GM06990 (cell line): Measurements from ENCODE around the gene RUNX3.

Experiments
- DNase-seq: peaks from one replicate; pipeline ENCODE4 v3.0.0-alpha.2; 2011; ENCODE audit not compliant: insufficient read length; ENCODE audit errors: extremely low read depth
- H3K27me3 ChIP-seq: replicated peaks from 2 replicates; pipeline ENCODE4 v1.6.0; 2011; ENCODE audit warnings: low read length; ENCODE audit not compliant: control insufficient read depth, insufficient read depth
- H3K36me3 ChIP-seq: 2 replicates; pipeline ENCODE4 v1.5.1; 2011; ENCODE audit warnings: low read length; ENCODE audit not compliant: control insufficient read depth, insufficient read depth
- H3K4me3 ChIP-seq: replicated peaks from 2 replicates; pipeline ENCODE4 v1.5.1; 2011; ENCODE audit warnings: low read depth, mild to moderate bottlenecking, control low read depth, low read length
- TF ChIP-seq, protein P1 (sequence below): IDR thresholded peaks from 2 replicates; pipeline ENCODE4 v1.5.1; 2011; ENCODE audit warnings: low read length, control low read depth, mild to moderate bottlenecking, inconsistent platforms; ENCODE audit not compliant: insufficient read depth, poor library complexity, severe bottlenecking

Gene RUNX3

DNA sequence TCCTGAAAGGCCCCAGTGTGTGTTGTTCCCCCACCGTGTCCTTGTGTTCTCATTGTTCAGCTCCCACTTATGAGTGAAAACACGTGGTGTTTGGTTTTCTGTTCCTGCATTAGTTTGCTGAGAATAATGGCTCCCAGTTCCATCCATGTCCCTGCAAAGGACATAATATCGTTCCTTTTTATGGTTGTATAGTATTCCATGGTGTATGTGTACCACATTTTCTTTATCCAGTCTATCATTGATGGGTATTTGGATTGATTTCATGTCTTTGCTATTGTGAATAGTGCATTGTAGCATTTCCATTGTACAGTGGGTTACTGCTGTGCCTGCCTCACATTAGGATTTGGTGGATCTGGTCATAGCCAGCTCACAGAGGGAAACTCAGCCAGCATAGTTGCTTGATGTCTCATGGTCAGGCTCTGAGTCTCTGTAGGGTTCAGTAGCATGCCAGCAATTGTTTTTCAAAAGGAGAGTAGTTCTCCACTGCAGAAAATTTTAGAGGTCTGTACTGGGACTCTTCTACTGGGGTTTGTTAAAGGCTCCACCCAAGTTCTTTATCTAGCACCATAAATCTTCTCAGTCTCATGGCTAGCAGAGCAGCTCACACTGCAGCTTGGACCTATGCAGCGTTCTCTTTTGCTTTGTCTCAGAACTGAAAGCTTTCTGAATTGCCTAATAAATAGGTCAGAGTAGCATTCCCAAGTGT is 41.0 kb downstream of the RUNX3 start:
- Histone ChIP-seq H3K36me3 (no peaks in the 10 kb centered on the region), H3K27me3 (no peaks in the 10 kb centered on the region), H3K4me3 (no peak overlapping the region)
- DNase-seq, result no peak
- TF ChIP-seq, protein P1, sequence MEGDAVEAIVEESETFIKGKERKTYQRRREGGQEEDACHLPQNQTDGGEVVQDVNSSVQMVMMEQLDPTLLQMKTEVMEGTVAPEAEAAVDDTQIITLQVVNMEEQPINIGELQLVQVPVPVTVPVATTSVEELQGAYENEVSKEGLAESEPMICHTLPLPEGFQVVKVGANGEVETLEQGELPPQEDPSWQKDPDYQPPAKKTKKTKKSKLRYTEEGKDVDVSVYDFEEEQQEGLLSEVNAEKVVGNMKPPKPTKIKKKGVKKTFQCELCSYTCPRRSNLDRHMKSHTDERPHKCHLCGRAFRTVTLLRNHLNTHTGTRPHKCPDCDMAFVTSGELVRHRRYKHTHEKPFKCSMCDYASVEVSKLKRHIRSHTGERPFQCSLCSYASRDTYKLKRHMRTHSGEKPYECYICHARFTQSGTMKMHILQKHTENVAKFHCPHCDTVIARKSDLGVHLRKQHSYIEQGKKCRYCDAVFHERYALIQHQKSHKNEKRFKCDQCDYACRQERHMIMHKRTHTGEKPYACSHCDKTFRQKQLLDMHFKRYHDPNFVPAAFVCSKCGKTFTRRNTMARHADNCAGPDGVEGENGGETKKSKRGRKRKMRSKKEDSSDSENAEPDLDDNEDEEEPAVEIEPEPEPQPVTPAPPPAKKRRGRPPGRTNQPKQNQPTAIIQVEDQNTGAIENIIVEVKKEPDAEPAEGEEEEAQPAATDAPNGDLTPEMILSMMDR, result no peak

DNA sequence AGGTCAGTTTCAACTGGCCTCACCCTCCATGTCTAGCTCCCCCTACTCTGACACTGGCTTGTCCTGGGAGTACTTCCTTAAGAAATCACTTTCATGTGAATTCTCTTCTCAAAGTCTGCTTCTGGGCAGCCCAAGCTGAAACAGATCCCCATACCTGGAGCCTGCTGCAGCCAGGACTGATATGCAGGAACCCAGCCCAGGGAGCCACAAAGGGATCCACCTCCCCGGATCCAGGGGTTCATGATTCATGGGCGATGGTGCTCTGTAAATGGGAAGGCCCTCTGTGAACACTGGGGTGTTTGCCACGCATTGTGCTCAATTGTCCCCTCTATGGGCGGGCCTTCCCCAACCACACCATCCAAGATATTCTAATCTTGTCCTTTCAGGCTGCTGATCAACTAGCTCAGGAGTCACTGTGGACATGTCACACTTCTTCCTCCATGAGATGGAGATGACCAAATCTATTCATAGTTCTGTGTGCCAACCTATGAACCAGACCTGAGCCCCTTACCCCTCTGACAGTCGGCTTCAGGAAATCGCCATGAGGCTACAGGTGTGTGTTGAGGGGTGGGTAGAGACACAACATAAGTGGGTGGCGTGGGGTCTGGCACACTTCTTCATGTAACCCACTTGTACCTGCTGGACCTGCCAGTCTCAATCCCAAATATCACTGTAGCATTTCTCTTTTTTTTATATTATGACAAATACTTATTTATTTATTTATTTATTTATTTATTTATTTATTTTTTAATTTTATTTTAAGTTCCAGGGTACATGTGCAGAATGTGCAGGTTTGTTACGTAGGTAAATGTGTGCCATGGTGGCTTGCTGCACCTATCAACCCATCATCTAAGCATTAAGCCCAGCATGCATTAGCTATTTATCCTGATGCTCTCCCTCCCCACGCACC is 41.8 kb downstream of the RUNX3 start:
- DNase-seq, result no peak
- Histone ChIP-seq H3K4me3 (no peak overlapping the region), H3K27me3 (no peaks in the 10 kb centered on the region), H3K36me3 (no peaks in the 10 kb centered on the region)
- TF ChIP-seq, protein P1, result no peak

DNA sequence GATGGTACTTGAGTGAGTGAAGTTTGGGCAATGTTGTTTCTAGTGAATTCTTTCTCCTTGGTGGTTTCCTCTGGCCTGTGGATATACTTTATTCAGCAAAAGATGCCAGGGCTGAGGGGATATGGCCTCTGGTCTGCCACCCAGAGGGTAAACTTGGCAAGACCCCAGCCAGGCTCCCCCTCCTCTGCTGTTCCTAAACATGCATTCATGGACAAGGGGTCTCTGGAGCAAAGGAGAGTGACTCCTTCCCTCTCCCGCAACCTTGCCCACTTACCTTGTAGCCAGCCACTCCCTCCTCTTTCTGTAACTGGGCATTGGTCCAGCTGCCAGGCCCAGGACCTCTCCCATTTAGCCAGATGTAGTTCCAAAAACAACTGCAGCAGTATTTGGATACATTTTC is 43.8 kb downstream of the RUNX3 start:
- Histone ChIP-seq H3K4me3 (no peak overlapping the region), H3K36me3 (no peaks in the 10 kb centered on the region), H3K27me3 (no peaks in the 10 kb centered on the region)
- TF ChIP-seq, protein P1, result no peak
- DNase-seq, result no peak

DNA sequence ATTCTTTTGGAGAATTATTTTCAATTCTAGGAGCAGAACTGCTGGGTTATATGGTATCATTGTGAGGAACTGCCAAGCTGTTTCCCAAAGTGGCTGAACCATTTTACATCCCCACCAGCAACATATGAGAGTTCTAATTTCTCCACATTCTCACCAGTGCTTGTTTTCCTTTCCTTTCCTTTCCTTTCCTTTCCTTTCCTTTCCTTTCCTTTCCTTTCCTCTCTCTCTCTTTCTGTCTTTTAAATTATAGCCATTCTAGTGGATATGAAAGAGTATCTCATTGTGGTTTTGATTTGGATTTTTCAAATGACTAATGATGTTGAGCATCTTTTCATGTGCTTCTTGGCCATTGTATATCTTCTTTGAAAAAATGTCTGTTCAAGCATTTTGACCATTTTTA is 45.3 kb downstream of the RUNX3 start:
- no peaks in the 10 kb centered on the region for H3K27me3 ChIP-seq
- no peaks in the 10 kb centered on the region for H3K36me3 ChIP-seq
- H3K4me3 ChIP-seq, result no peak overlapping the region
- TF ChIP-seq, protein P1, result no peak
- no peak for DNase-seq

DNA sequence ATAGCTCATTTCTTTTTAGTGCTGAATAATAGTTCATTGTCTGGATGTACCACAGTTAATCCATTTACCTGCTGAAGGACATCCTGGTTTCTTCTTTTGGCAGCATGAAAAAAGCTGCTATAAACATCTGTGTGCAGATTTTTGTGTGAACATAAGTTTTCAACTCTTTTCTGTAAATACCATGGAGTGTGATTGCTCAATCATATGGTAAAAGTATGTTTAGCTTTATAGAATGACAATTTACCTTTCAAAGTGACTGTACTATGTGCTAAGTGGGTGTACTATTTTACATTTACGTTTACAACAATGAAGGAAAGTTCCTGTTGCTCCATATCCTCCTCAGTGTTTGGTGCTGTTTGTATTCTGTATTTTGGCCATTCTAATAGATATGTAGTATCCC is 49.0 kb downstream of the RUNX3 start:
- Histone ChIP-seq H3K36me3 (no peaks in the 10 kb centered on the region), H3K4me3 (no peak overlapping the region), H3K27me3 (no peaks in the 10 kb centered on the region; the same call in 1 of the 2 replicates)
- TF ChIP-seq, protein P1, result no peak
- DNase-seq, result no peak
